ENCODE measurements around the gene RAB11A. TPM values are rescaled to one million over a fixed set of nuclear protein-coding genes. Genes with fewer than 3 reads are reported as not detected.

RAB11A gene
- polyA plus RNA-seq, 1 of the 3 experiments (the other 2 are of a cell fraction) = 352 TPM

DNA sequence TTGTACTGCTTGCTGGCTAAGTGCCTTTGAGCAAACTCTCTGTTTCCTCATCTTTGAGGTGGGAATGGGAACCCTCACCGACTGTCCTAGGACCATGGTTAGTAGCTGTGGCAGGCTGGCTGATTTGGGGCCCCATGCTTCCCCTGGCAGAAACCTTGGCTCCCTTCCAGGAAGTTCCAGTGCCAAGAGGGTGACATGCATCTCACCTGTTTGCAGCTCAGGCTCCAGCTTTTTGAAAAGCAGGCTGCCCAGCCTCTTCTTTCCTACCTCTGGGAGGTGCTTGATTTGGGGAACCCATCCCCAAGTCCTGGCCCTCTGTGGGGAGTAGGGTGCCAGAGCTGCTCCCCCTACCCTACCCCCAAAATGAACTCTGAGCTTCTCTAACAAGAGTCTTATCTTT lies 50.8 kb downstream of the RAB11A start:
- POLR2A ChIA-PET = no interaction called here
- Histone ChIP-seq H3K36me3 (replicated peaks in 1 of 2; ENCODE audit: control insufficient read depth in 1 of 2, insufficient read depth in 2 of 2, low read length in 1 of 2) (peaks cover 0 to 6% of the 10 kb centered on the region in 2 experiments), H3K9me3 (no peaks in the 10 kb centered on the region), H3K9ac (no peak overlapping the region), H3K27ac (ENCODE audit: low read depth in 2 of 2, low read length in 1 of 2) (no peak overlapping the region), H3K79me2 (ENCODE audit: insufficient read depth) (no peaks in the 10 kb centered on the region), H4K20me1 (ENCODE audit: insufficient read depth) (no peaks in the 10 kb centered on the region), H3K4me3 (ENCODE audit: low read depth in 2 of 2, low read length in 1 of 2) (no peak overlapping the region), H3K27me3 (ENCODE audit: insufficient read depth) (no peaks in the 10 kb centered on the region), H3K9me2 (no peaks in the 10 kb centered on the region), H3K4me1 (ENCODE audit: control insufficient read depth in 1 of 2, insufficient read depth in 2 of 2, low read depth in 1 of 2, low read length in 1 of 2) (peaks cover 0 to 27% of the 10 kb centered on the region in 2 experiments; a peak in 1 of 4 replicates), H3K4me2 (no peak overlapping the region), H3F3A (replicated peaks; ENCODE audit: insufficient read depth) (no peaks in the 10 kb centered on the region), H2AFZ (ENCODE audit: low read depth) (no peak overlapping the region)
- TF ChIP-seq TCF12 (IDR thresholded peaks at IDR 0.05) (no peak), NFIC (IDR thresholded peaks at IDR 0.05; ENCODE audit: borderline replicate concordance) (no peak), SIN3A (IDR thresholded peaks at IDR 0.05; ENCODE audit: borderline replicate concordance, low read depth, low read length) (no peak), NRF1 (IDR thresholded peaks at IDR 0.05; ENCODE audit: low read depth, low read length) (no peak), RAD21 (IDR thresholded peaks at IDR 0.05; ENCODE audit: low read length) (no peak), POLR2AphosphoS5 (IDR thresholded peaks at IDR 0.05; ENCODE audit: low read depth, low read length) (no peak), YY1 (IDR thresholded peaks at IDR 0.05; ENCODE audit: low read depth) (no peak), EZH2phosphoT487 (IDR thresholded peaks at IDR 0.05; ENCODE audit: borderline replicate concordance, low read depth) (no peak), TEAD4 (IDR thresholded peaks at IDR 0.05; ENCODE audit: borderline replicate concordance, insufficient read depth) (no peak), FOSL2 (IDR thresholded peaks at IDR 0.05; ENCODE audit: borderline replicate concordance, low read depth) (no peak), ELF1 (IDR thresholded peaks at IDR 0.05) (no peak), MEF2A (IDR thresholded peaks at IDR 0.05; ENCODE audit: borderline replicate concordance, low read depth) (no peak), JUND (IDR thresholded peaks at IDR 0.05) (no peak)
- TF ChIP-seq, protein P1, sequence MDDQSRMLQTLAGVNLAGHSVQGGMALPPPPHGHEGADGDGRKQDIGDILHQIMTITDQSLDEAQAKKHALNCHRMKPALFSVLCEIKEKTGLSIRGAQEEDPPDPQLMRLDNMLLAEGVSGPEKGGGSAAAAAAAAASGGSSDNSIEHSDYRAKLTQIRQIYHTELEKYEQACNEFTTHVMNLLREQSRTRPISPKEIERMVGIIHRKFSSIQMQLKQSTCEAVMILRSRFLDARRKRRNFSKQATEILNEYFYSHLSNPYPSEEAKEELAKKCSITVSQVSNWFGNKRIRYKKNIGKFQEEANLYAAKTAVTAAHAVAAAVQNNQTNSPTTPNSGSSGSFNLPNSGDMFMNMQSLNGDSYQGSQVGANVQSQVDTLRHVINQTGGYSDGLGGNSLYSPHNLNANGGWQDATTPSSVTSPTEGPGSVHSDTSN (IDR thresholded peaks at IDR 0.05) = no peak
- TF ChIP-seq, protein P2, sequence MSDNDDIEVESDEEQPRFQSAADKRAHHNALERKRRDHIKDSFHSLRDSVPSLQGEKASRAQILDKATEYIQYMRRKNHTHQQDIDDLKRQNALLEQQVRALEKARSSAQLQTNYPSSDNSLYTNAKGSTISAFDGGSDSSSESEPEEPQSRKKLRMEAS (IDR thresholded peaks at IDR 0.05; ENCODE audit: low read depth) = no peak
- TF ChIP-seq, protein P3, sequence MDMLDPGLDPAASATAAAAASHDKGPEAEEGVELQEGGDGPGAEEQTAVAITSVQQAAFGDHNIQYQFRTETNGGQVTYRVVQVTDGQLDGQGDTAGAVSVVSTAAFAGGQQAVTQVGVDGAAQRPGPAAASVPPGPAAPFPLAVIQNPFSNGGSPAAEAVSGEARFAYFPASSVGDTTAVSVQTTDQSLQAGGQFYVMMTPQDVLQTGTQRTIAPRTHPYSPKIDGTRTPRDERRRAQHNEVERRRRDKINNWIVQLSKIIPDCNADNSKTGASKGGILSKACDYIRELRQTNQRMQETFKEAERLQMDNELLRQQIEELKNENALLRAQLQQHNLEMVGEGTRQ (IDR thresholded peaks at IDR 0.05; ENCODE audit: borderline replicate concordance, low read depth, low read length) = no peak
- 13% methylated on average over 1 of the region's 1 CpG for WGBS (ENCODE audit: low lambda C conversion rate)
- DNase-seq = no peak
- CTCF ChIA-PET = interaction anchor here (1.0 to 1.4 kb wide), 3 partner anchors 62 to 232 kb away, joined by 3 to 5 read pairs (median 4); no protein-coding TSS in a partner anchor

DNA sequence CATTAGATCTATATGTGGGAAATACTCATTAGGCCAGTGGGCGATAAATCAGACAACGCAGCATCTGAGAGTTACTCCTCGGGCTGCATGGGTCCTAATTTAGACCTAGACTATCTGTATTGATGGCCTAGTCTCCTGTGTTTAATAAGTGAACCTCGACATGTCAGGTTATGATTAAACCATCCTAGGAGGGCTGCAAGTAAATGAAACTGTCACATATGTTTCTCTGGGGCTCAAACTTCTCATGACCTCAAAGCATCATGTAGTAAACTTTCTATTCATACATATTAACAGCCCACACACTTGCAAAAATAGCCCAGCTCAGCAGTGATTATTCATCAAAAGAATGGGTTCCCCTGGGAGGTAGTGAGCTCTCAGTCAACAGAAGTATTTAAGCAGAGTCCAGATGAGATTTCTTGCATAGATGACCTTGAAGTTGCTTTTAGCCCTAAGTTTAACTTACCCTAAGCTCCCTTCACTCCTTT lies 51.6 kb downstream of the RAB11A start:
- POLR2A ChIA-PET = no interaction called here
- 78% methylated on average over 4 of the region's 4 CpGs for WGBS (ENCODE audit: low lambda C conversion rate)

More for the DNA sequence above, 51.6 kb downstream of the RAB11A start:
- H3K4me3 ChIP-seq (ENCODE audit: low read depth in 2 of 2, low read length in 1 of 2) = no peak overlapping the region
- no peak for TF ChIP-seq GATA2 (CRISPR knock-in tag; IDR thresholded peaks at IDR 0.05)
- no peak for TF ChIP-seq MXI1 (IDR thresholded peaks at IDR 0.05; ENCODE audit: low read depth, low read length)
- no peak for TF ChIP-seq POLR2AphosphoS5 (IDR thresholded peaks at IDR 0.05; ENCODE audit: low read depth, low read length)
- no peak for TF ChIP-seq MEF2A (IDR thresholded peaks at IDR 0.05; ENCODE audit: borderline replicate concordance, low read depth)
- TF ChIP-seq, protein P4, sequence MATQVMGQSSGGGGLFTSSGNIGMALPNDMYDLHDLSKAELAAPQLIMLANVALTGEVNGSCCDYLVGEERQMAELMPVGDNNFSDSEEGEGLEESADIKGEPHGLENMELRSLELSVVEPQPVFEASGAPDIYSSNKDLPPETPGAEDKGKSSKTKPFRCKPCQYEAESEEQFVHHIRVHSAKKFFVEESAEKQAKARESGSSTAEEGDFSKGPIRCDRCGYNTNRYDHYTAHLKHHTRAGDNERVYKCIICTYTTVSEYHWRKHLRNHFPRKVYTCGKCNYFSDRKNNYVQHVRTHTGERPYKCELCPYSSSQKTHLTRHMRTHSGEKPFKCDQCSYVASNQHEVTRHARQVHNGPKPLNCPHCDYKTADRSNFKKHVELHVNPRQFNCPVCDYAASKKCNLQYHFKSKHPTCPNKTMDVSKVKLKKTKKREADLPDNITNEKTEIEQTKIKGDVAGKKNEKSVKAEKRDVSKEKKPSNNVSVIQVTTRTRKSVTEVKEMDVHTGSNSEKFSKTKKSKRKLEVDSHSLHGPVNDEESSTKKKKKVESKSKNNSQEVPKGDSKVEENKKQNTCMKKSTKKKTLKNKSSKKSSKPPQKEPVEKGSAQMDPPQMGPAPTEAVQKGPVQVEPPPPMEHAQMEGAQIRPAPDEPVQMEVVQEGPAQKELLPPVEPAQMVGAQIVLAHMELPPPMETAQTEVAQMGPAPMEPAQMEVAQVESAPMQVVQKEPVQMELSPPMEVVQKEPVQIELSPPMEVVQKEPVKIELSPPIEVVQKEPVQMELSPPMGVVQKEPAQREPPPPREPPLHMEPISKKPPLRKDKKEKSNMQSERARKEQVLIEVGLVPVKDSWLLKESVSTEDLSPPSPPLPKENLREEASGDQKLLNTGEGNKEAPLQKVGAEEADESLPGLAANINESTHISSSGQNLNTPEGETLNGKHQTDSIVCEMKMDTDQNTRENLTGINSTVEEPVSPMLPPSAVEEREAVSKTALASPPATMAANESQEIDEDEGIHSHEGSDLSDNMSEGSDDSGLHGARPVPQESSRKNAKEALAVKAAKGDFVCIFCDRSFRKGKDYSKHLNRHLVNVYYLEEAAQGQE (IDR thresholded peaks at IDR 0.05; ENCODE audit: low read depth, low read length) = no peak
- TF ChIP-seq FOXJ3 (CRISPR knock-in tag; IDR thresholded peaks at IDR 0.05) = no peak
- TF ChIP-seq, protein P2 (IDR thresholded peaks at IDR 0.05; ENCODE audit: low read depth) = no peak
- DNase-seq = no peak
- no peak overlapping the region for H3K9ac ChIP-seq
- no peaks in the 10 kb centered on the region for H3K9me3 ChIP-seq
- H3K4me1 ChIP-seq (ENCODE audit: control insufficient read depth in 1 of 2, insufficient read depth in 2 of 2, low read depth in 1 of 2, low read length in 1 of 2) = peaks cover 0 to 27% of the 10 kb centered on the region in 2 experiments; a peak in 1 of 4 replicates
- H3K4me2 ChIP-seq = no peak overlapping the region
- H3K27ac ChIP-seq (ENCODE audit: low read depth in 2 of 2, low read length in 1 of 2) = no peak overlapping the region; a peak in 1 of 4 replicates
- H3K36me3 ChIP-seq (replicated peaks in 1 of 2; ENCODE audit: control insufficient read depth in 1 of 2, insufficient read depth in 2 of 2, low read length in 1 of 2) = peaks cover 0 to 6% of the 10 kb centered on the region in 2 experiments
- H3K27me3 ChIP-seq (ENCODE audit: insufficient read depth) = no peaks in the 10 kb centered on the region
- no peak overlapping the region for H2AFZ ChIP-seq (ENCODE audit: low read depth)
- CTCF ChIA-PET = interaction anchor here (0.9 to 1.7 kb wide), 6 partner anchors 22 to 367 kb away, joined by 3 to 8 read pairs (median 4); no protein-coding TSS in a partner anchor
- no peaks in the 10 kb centered on the region for H4K20me1 ChIP-seq (ENCODE audit: insufficient read depth)
- H3F3A ChIP-seq (replicated peaks; ENCODE audit: insufficient read depth) = no peaks in the 10 kb centered on the region
- H3K79me2 ChIP-seq (ENCODE audit: insufficient read depth) = no peaks in the 10 kb centered on the region
- no peaks in the 10 kb centered on the region for H3K9me2 ChIP-seq
